Ishikawa (cell line): ENCODE results near the gene MIER3.

Source experiments
- CEBPB ChIP-seq: IDR thresholded peaks from 2 replicates; pipeline ENCODE4 v1.6.1; 2012
- CREB1 ChIP-seq: IDR thresholded peaks from 2 replicates; pipeline ENCODE4 v1.6.1; 2012; ENCODE audit warnings: low read depth
- EGR1 ChIP-seq: IDR thresholded peaks from 2 replicates; pipeline ENCODE4 v1.6.1; 2012
- EP300 ChIP-seq: IDR thresholded peaks from 2 replicates; pipeline ENCODE4 v1.6.1; 2012; ENCODE audit warnings: borderline replicate concordance
- FOXM1 ChIP-seq: IDR thresholded peaks from 2 replicates; pipeline ENCODE4 v1.6.1; 2012; ENCODE audit warnings: low read depth, borderline replicate concordance
- NFIC ChIP-seq: IDR thresholded peaks from 2 replicates; pipeline ENCODE4 v1.6.1; 2012
- RAD21 ChIP-seq: IDR thresholded peaks from 2 replicates; pipeline ENCODE4 v1.6.1; 2012; ENCODE audit warnings: low read depth
- TAF1 ChIP-seq: IDR thresholded peaks from 2 replicates; pipeline ENCODE4 v1.6.1; 2012; ENCODE audit warnings: low read depth, mild to moderate bottlenecking
- TCF12 ChIP-seq: IDR thresholded peaks from 2 replicates; pipeline ENCODE4 v1.6.1; 2012; ENCODE audit warnings: low read depth
- TEAD4 ChIP-seq: IDR thresholded peaks from 2 replicates; pipeline ENCODE4 v1.6.1; 2012
- YY1 ChIP-seq: IDR thresholded peaks from 2 replicates; pipeline ENCODE4 v1.6.1; 2012; ENCODE audit warnings: low read depth
- ZBTB7A ChIP-seq: IDR thresholded peaks from 2 replicates; pipeline ENCODE4 v1.6.1; 2012; ENCODE audit warnings: low read depth
- TF ChIP-seq, protein P1 (sequence below): IDR thresholded peaks from 2 replicates; pipeline ENCODE4 v1.6.1; 2012
- TF ChIP-seq, protein P2 (sequence below): IDR thresholded peaks from 2 replicates; pipeline ENCODE4 v1.6.1; 2012
- TF ChIP-seq, protein P3 (sequence below): IDR thresholded peaks from 2 replicates; pipeline ENCODE4 v1.6.1; 2012; ENCODE audit warnings: low read depth, mild to moderate bottlenecking

Gene MIER3

DNA sequence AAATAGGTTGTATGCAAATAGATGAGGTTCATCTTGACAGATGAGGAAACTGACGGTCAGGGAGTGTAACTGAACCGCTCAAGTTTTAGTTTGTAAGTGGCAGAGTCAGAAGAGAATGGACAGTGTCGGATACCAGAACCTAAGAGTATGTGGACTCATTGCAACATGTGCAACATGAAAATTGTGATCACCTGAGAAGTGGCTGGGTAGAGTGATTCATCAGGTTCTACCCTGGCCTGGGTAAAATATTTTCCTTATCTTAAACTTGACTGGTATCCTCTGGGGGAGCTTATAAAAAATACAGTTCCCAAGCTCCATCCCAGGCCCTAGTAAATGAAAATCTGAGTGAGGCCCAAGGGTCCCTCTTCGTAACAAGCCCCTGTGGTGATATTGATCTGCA lies 35.2 kb upstream of the MIER3 start:
- TF ChIP-seq TCF12 (no peak), YY1 (no peak), TAF1 (no peak), FOXM1 (no peak)
- TF ChIP-seq, protein P1, sequence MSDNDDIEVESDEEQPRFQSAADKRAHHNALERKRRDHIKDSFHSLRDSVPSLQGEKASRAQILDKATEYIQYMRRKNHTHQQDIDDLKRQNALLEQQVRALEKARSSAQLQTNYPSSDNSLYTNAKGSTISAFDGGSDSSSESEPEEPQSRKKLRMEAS: no peak

DNA sequence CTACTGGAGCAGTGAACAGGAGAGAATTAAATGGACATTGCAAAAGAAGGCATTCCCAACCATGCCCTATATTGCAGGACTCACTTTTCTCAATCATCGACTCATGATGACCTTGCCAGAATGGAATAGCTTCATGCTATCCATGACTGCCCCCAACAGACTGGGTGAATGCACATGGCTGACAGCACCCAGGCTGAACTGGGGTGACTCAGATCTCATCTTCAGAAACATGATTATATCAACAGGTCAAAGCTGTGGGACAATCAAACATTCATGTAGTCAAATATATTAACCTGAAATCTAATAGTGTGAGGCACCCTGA lies 34.7 kb upstream of the MIER3 start:
- TF ChIP-seq TEAD4 (no peak), RAD21 (peak; percentile 17; the same call in 1 of the 2 replicates)

DNA sequence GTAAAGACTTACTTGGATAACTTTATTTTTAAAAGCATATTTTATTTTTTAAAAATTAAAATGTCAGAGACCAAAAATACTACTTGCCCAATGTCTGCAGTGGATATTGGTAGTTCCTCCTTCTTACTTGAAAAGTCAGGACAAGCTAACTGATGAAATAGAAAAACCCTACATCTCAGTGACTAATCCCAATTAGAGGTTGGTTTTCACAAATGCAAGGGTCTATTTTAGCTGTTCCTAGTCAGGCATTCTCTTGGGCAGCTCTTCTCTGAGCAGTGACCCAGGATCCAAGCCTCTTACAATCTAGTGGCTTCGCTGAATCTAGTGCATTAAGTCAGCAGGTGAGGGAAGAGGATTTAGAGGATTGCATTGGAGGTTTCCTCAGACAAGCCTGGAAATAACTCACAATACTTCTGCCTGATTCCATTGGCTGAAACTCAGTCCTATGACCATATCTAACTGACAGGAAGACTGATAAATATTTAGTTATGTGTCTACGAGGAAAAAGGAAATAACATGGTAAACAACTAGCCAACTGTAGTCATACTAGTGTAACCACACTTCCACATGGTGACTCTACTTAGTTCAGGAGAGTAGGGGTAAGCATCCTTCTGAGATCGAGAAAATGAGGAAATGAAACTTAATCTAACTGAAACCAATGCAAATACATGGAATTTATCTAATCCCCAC lies 34.2 kb upstream of the MIER3 start:
- TF ChIP-seq FOXM1 (no peak), YY1 (no peak), CEBPB (no peak), RAD21 (no peak), TAF1 (no peak), EGR1 (no peak), EP300 (no peak), NFIC (no peak), ZBTB7A (no peak), TEAD4 (no peak), CREB1 (no peak), TCF12 (no peak)
- TF ChIP-seq, protein P2, sequence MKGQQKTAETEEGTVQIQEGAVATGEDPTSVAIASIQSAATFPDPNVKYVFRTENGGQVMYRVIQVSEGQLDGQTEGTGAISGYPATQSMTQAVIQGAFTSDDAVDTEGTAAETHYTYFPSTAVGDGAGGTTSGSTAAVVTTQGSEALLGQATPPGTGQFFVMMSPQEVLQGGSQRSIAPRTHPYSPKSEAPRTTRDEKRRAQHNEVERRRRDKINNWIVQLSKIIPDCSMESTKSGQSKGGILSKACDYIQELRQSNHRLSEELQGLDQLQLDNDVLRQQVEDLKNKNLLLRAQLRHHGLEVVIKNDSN: no peak
- TF ChIP-seq, protein P3, sequence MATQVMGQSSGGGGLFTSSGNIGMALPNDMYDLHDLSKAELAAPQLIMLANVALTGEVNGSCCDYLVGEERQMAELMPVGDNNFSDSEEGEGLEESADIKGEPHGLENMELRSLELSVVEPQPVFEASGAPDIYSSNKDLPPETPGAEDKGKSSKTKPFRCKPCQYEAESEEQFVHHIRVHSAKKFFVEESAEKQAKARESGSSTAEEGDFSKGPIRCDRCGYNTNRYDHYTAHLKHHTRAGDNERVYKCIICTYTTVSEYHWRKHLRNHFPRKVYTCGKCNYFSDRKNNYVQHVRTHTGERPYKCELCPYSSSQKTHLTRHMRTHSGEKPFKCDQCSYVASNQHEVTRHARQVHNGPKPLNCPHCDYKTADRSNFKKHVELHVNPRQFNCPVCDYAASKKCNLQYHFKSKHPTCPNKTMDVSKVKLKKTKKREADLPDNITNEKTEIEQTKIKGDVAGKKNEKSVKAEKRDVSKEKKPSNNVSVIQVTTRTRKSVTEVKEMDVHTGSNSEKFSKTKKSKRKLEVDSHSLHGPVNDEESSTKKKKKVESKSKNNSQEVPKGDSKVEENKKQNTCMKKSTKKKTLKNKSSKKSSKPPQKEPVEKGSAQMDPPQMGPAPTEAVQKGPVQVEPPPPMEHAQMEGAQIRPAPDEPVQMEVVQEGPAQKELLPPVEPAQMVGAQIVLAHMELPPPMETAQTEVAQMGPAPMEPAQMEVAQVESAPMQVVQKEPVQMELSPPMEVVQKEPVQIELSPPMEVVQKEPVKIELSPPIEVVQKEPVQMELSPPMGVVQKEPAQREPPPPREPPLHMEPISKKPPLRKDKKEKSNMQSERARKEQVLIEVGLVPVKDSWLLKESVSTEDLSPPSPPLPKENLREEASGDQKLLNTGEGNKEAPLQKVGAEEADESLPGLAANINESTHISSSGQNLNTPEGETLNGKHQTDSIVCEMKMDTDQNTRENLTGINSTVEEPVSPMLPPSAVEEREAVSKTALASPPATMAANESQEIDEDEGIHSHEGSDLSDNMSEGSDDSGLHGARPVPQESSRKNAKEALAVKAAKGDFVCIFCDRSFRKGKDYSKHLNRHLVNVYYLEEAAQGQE: no peak
- TF ChIP-seq, protein P1: no peak

DNA sequence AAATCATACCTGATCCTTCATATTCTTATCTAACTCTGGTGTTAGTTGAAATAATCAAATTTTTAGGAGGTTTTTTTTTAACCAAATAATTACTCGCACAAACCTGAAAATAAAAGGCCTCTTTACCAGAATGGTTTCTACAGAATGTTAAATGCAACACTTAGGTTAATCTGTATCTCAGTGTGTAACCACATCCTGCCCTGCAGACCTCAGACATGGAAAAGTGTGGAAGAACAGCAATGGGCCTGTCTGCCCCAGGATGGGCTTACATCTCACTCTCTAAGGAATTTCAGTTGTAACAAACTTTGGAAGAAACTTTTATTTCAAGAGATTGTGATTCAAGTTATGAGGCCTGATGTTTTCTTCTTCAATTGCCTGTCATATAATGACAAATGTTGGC lies 32.5 kb upstream of the MIER3 start:
- TF ChIP-seq YY1 (no peak), CREB1 (no peak), FOXM1 (no peak), NFIC (no peak), RAD21 (no peak), CEBPB (no peak), TCF12 (no peak)
- TF ChIP-seq, protein P3: no peak

DNA sequence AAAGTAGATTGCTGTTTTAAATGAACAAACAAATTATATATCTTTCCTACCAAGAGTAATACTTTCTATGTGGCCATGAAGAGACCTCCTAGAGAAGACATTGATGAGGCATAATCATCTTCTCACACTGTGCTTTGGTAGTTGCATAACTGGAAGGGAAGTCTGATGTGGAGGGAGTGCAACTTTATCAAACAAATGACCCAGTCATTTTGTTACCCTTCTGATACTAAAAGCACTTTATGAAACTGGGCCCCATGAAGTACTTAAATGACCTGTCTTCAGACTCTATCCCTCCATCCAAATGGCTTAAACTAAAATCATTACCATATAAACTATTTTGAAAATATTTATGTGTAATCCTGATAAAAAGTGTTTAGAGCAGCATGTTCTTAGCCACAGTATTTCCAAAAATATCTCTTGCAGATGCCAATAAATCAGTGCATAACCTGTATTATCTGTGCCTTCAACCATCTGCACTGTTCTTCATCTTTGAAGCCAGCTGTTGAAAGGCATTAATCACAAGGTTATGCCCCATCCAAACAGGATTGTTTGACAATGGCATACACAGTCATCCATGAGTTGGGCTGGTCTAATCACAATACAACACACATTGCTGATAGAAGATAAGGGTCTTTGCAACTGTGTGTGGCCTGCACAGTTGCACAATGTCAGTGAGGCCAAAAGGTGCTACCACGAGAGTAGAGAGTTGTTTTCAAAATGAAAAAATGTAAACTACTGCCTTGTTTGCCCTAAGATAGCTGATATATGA lies 31.9 kb upstream of the MIER3 start:
- TF ChIP-seq EGR1: no peak
- TF ChIP-seq, protein P3: no peak
- TF ChIP-seq EP300: no peak
- no peak for TF ChIP-seq CEBPB
- no peak for TF ChIP-seq RAD21
- TF ChIP-seq TEAD4: no peak
- no peak for TF ChIP-seq FOXM1
- no peak for TF ChIP-seq CREB1
- TF ChIP-seq, protein P1: no peak
- no peak for TF ChIP-seq TCF12
- no peak for TF ChIP-seq ZBTB7A
- TF ChIP-seq, protein P2: no peak
- TF ChIP-seq TAF1: no peak
